Measurements from ENCODE around the gene CYP26B1.
"Not testable (repeated sequence)": the region's sequence is repeated elsewhere in the genome, so short reads cannot be mapped to it uniquely, and the experiment has no call there.

Gene CYP26B1

GRCh38 chr2:72109291-72109690, 38.4 kb downstream of the CYP26B1 start:
- DNase-seq (ENCODE audit: low read depth in 2 of 2), result no peak

GRCh38 chr2:72108121-72108520, 39.5 kb downstream of the CYP26B1 start:
- DNase-seq (ENCODE audit: low read depth in 2 of 2), result no peak

GRCh38 chr2:72106978-72107377, 40.7 kb downstream of the CYP26B1 start:
- no peak for DNase-seq (ENCODE audit: low read depth in 2 of 2)

- no peak for DNase-seq (ENCODE audit: low read depth in 2 of 2)
These were observed 42.7 kb downstream of the CYP26B1 start for GRCh38 chr2:72104821-72105588.

GRCh38 chr2:72103690-72104089, 44.0 kb downstream of the CYP26B1 start:
- no peak for DNase-seq (ENCODE audit: low read depth in 2 of 2)

GRCh38 chr2:72103161-72103560, 44.5 kb downstream of the CYP26B1 start:
- no peak for DNase-seq (ENCODE audit: low read depth in 2 of 2)

GRCh38 chr2:72098935-72099334, 48.7 kb downstream of the CYP26B1 start:
- DNase-seq (ENCODE audit: low read depth in 2 of 2), result no peak

GRCh38 chr2:72097276-72097675, 50.4 kb downstream of the CYP26B1 start:
- DNase-seq (ENCODE audit: low read depth in 2 of 2), result no peak

GRCh38 chr2:72096181-72096580, 51.5 kb downstream of the CYP26B1 start:
- no peak for DNase-seq (ENCODE audit: low read depth in 2 of 2)

- DNase-seq (ENCODE audit: low read depth in 2 of 2), result no peak
These were observed 52.3 kb downstream of the CYP26B1 start for GRCh38 chr2:72095364-72095763.

GRCh38 chr2:72094701-72095100, 53.0 kb downstream of the CYP26B1 start:
- no peak for DNase-seq (ENCODE audit: low read depth in 2 of 2)

- DNase-seq (ENCODE audit: low read depth in 2 of 2), result no peak
These were observed 55.6 kb downstream of the CYP26B1 start for GRCh38 chr2:72092111-72092510.

- no peak for DNase-seq (ENCODE audit: low read depth in 2 of 2)
These were observed 56.7 kb downstream of the CYP26B1 start for GRCh38 chr2:72090781-72091482.

GRCh38 chr2:72090271-72090720, 57.4 kb downstream of the CYP26B1 start:
- DNase-seq (ENCODE audit: low read depth in 2 of 2), result no peak

GRCh38 chr2:72089537-72089936, 58.1 kb downstream of the CYP26B1 start:
- no peak for DNase-seq (ENCODE audit: low read depth in 2 of 2)

GRCh38 chr2:72089028-72089427, 58.6 kb downstream of the CYP26B1 start:
- DNase-seq (ENCODE audit: low read depth in 2 of 2), result no peak

- not testable (repeated sequence) for DNase-seq (ENCODE audit: low read depth in 2 of 2)
These were observed 60.6 kb downstream of the CYP26B1 start for GRCh38 chr2:72086871-72087633.

GRCh38 chr2:72085513-72085912, 62.1 kb downstream of the CYP26B1 start:
- DNase-seq (ENCODE audit: low read depth in 2 of 2), result no peak

- DNase-seq (ENCODE audit: low read depth in 2 of 2), result no peak
These were observed 62.6 kb downstream of the CYP26B1 start for GRCh38 chr2:72085036-72085435.

GRCh38 chr2:72084584-72084976, 63.1 kb downstream of the CYP26B1 start:
- DNase-seq (ENCODE audit: low read depth in 2 of 2), result no peak

GRCh38 chr2:72083751-72084583, 63.7 kb downstream of the CYP26B1 start:
- no peak for DNase-seq (ENCODE audit: low read depth in 2 of 2)

GRCh38 chr2:72082887-72083286, 64.8 kb downstream of the CYP26B1 start:
- DNase-seq (ENCODE audit: low read depth in 2 of 2), result no peak

All from stimulated activated CD8-positive, alpha-beta memory T cell treated with anti-CD3 and anti-CD28 coated beads, Interleukin-2, amount 100 ng/mL, for 1 hour (primary cell).